AG04450 (cell line): ENCODE results near the gene GPR55. TPM values are rescaled to one million over a fixed set of nuclear protein-coding genes. Genes with fewer than 3 reads are reported as not detected.

Experiments
- CTCF ChIA-PET: fragments of 300-600, 350-600 bp; formaldehyde crosslinking; extraction: SDS; loops from one replicate; lab custom pipeline; 2022; ENCODE audit warnings: antibody characterized with exemption, inconsistent platforms; lab: Charles Lee
- POLR2A ChIA-PET: fragments of 350-600 bp; formaldehyde crosslinking; extraction: SDS; loops from one replicate; lab custom pipeline; 2021; ENCODE audit warnings: antibody characterized with exemption, inconsistent platforms; lab: Yijun Ruan, JAX
- DNase-seq: peaks from one replicate; pipeline ENCODE4 v3.0.0-alpha.2; 2011; ENCODE audit warnings: low read depth, low spot score
- H3K27ac ChIP-seq: one replicate; pipeline ENCODE4 v1.5.1; 2012; ENCODE audit warnings: low read depth, low read length, control low read depth
- H3K27me3 ChIP-seq: one replicate; pipeline ENCODE4 v1.6.0; 2012; ENCODE audit warnings: low read length; ENCODE audit not compliant: control insufficient read depth, insufficient read depth
- H3K4me3 ChIP-seq: 2 replicates; pipeline ENCODE4 v1.5.1; 2011; ENCODE audit warnings: mild to moderate bottlenecking, low read depth, low read length, control low read depth
- H3K9me3 ChIP-seq: 2 replicates; pipeline ENCODE4 v1.5.1; 2012; ENCODE audit warnings: low read length; ENCODE audit not compliant: control insufficient read depth, insufficient read depth
- CTCF ChIP-seq: IDR thresholded peaks from 2 replicates; pipeline ENCODE4 v1.5.1; 2011; ENCODE audit warnings: low read depth, low read length, control low read depth, inconsistent platforms
- polyA plus RNA-seq: library from polyadenylated mRNA; depleted of rRNA; stranded (reverse); fragments of >200 nt; gene quantifications from 2 replicates; pipeline ENCODE4 v1.2.3, GENCODE V29; 2011

GPR55 gene
- polyA plus RNA-seq, 1 experiment, result not detected

GRCh38 chr2:230909841-230910545, 15.0 kb downstream of the GPR55 start:
- Histone ChIP-seq H3K27ac (no peak overlapping the region), H3K9me3 (peaks cover 1% of the 10 kb centered on the region; the same call in 1 of the 2 replicates), H3K4me3 (no peak overlapping the region), H3K27me3 (peaks cover 5% of the 10 kb centered on the region)
- ChIA-PET CTCF (interaction anchor here (0.5 to 1.7 kb wide), 2 partner anchors 78 to 542 kb away, joined by 3 to 6 read pairs; no protein-coding TSS in a partner anchor), POLR2A (no interaction called here)
- no peak for DNase-seq
- TF ChIP-seq CTCF, result no peak

- H3K4me3 ChIP-seq, result no peak overlapping the region
- POLR2A ChIA-PET, result no interaction called here
- TF ChIP-seq CTCF, result no peak
- H3K27me3 ChIP-seq, result no peaks in the 10 kb centered on the region
- no peaks in the 10 kb centered on the region; the same call in 1 of the 2 replicates for H3K9me3 ChIP-seq
- peak; percentile 30 for DNase-seq
- CTCF ChIA-PET, result interaction anchor here (1.4 to 1.7 kb wide), 2 partner anchors 79 to 144 kb away, joined by 3 to 6 read pairs; no protein-coding TSS in a partner anchor
- H3K27ac ChIP-seq, result peak overlapping the region; percentile 31
Measured at GRCh38 chr2:230908595-230909191, 16.3 kb downstream of the GPR55 start.

GRCh38 chr2:230908092-230908594, 16.9 kb downstream of the GPR55 start:
- DNase-seq, result no peak
- Histone ChIP-seq H3K27me3 (no peaks in the 10 kb centered on the region), H3K27ac (peak overlapping the region; percentile 31), H3K9me3 (no peaks in the 10 kb centered on the region; the same call in 1 of the 2 replicates), H3K4me3 (no peak overlapping the region)
- POLR2A ChIA-PET, result no interaction called here
- TF ChIP-seq CTCF, result no peak
- CTCF ChIA-PET, result interaction anchor here (1.4 kb wide), 1 partner anchor 144 kb away, joined by 3 read pairs; no protein-coding TSS in a partner anchor

- POLR2A ChIA-PET, result no interaction called here
Measured at GRCh38 chr2:230907361-230908091, 17.5 kb downstream of the GPR55 start.

More at GRCh38 chr2:230907361-230908091, 17.5 kb downstream of the GPR55 start:
- Histone ChIP-seq H3K4me3 (no peak overlapping the region), H3K9me3 (no peaks in the 10 kb centered on the region; the same call in 1 of the 2 replicates), H3K27ac (no peak overlapping the region), H3K27me3 (no peaks in the 10 kb centered on the region)
- CTCF ChIA-PET, result interaction anchor here (1.4 kb wide), 1 partner anchor 145 kb away, joined by 3 read pairs; no protein-coding TSS in a partner anchor
- TF ChIP-seq CTCF, result no peak
- DNase-seq, result no peak
